Hepatic stellate cell (primary cell): ENCODE measurements around the gene AMDHD2.
"Not testable (repeated sequence)": the region's sequence is repeated elsewhere in the genome, so short reads cannot be mapped to it uniquely, and the experiment has no call there.

Experiments
- DNase-seq: peaks from one replicate; pipeline ENCODE4 v3.0.0; 2011; ENCODE audit warnings: low spot score

The AMDHD2 gene

GRCh38 chr16:2580143-2580542, 60.0 kb downstream of the AMDHD2 start:
- DNase-seq: not testable (repeated sequence)

GRCh38 chr16:2580818-2581217, 60.6 kb downstream of the AMDHD2 start:
- DNase-seq: not testable (repeated sequence)
